ENCODE results near the gene SYP.
A peak's percentile ranks its signal among the peaks of the same experiment; 100 is the strongest.

SYP gene

GRCh38 chrX:49214996-49215526, 15.1 kb upstream of the SYP start:
- DNase-seq = no peak

- DNase-seq = no peak
Observed at GRCh38 chrX:49214416-49214815, 14.4 kb upstream of the SYP start.

GRCh38 chrX:49212861-49213260, 12.9 kb upstream of the SYP start:
- no peak for DNase-seq

GRCh38 chrX:49212209-49212608, 12.2 kb upstream of the SYP start:
- no peak for DNase-seq

GRCh38 chrX:49211074-49211473, 11.1 kb upstream of the SYP start:
- DNase-seq = no peak

GRCh38 chrX:49210406-49210805, 10.4 kb upstream of the SYP start:
- DNase-seq = no peak

GRCh38 chrX:49209434-49210251, 9.7 kb upstream of the SYP start:
- peak; percentile 42 for DNase-seq

GRCh38 chrX:49208399-49208798, 8.4 kb upstream of the SYP start:
- DNase-seq = no peak

GRCh38 chrX:49206543-49206942, 6.5 kb upstream of the SYP start:
- no peak for DNase-seq

GRCh38 chrX:49205443-49205842, 5.5 kb upstream of the SYP start:
- no peak for DNase-seq

- no peak for DNase-seq
Observed at GRCh38 chrX:49204709-49205108, 4.7 kb upstream of the SYP start.

- DNase-seq = no peak
Observed at GRCh38 chrX:49204017-49204416, 4.0 kb upstream of the SYP start.

- DNase-seq = no peak
Observed at GRCh38 chrX:49203536-49203935, 3.5 kb upstream of the SYP start.

GRCh38 chrX:49202022-49202421, 2.0 kb upstream of the SYP start:
- DNase-seq = no peak

GRCh38 chrX:49199315-49199595, 738 bp downstream of the SYP start:
- DNase-seq = no peak

- DNase-seq = no peak
Observed at GRCh38 chrX:49198540-49199314, 1.3 kb downstream of the SYP start.

- no peak for DNase-seq
Observed at GRCh38 chrX:49197543-49198087, 2.4 kb downstream of the SYP start.

GRCh38 chrX:49193542-49193964, 6.4 kb downstream of the SYP start:
- DNase-seq = no peak

GRCh38 chrX:49192722-49193328, 7.2 kb downstream of the SYP start:
- DNase-seq = no peak

GRCh38 chrX:49191574-49192011, 8.4 kb downstream of the SYP start:
- no peak for DNase-seq

GRCh38 chrX:49190821-49191573, 9.0 kb downstream of the SYP start:
- DNase-seq = peak; percentile 100

- no peak for DNase-seq
Observed at GRCh38 chrX:49189606-49190005, 10.4 kb downstream of the SYP start.
